ENCODE data around the gene PCDHA1. TPM values are rescaled to one million over a fixed set of nuclear protein-coding genes. Genes with fewer than 3 reads are reported as not detected.
"Not testable (repeated sequence)": the region's sequence is repeated elsewhere in the genome, so short reads cannot be mapped to it uniquely, and the experiment has no call there.

Gene PCDHA1
- 5.3 TPM for total RNA-seq (ENCODE audit: insufficient read depth, low replicate concordance)

GRCh38 chr5:140785905-140786686 is at the start of gene PCDHA1:
Gene PCDHA1 (plus strand): TSS chr5:140786140.
- no peak for DNase-seq (ENCODE audit: low spot score)

- DNase-seq (ENCODE audit: low spot score), result no peak
Observed at GRCh38 chr5:140737486-140737885, 48.5 kb upstream of the PCDHA1 start.

- DNase-seq (ENCODE audit: low spot score), result no peak
Observed at GRCh38 chr5:140741967-140742366, 44.0 kb upstream of the PCDHA1 start.

- no peak for DNase-seq (ENCODE audit: low spot score)
Observed at GRCh38 chr5:140753561-140753960, 32.4 kb upstream of the PCDHA1 start.

- no peak for DNase-seq (ENCODE audit: low spot score)
Observed at GRCh38 chr5:140764177-140764973, 21.6 kb upstream of the PCDHA1 start.

- DNase-seq (ENCODE audit: low spot score), result no peak
Observed at GRCh38 chr5:140767444-140767843, 18.5 kb upstream of the PCDHA1 start.

- DNase-seq (ENCODE audit: low spot score), result no peak
Observed at GRCh38 chr5:140780512-140780911, 5.4 kb upstream of the PCDHA1 start.

GRCh38 chr5:140787422-140787821 is 1.5 kb downstream of the PCDHA1 start:
- DNase-seq (ENCODE audit: low spot score), result not testable (repeated sequence)

- not testable (repeated sequence) for DNase-seq (ENCODE audit: low spot score)
Observed at GRCh38 chr5:140787849-140788504, 2.0 kb downstream of the PCDHA1 start.

GRCh38 chr5:140791089-140791488 is 5.1 kb downstream of the PCDHA1 start:
- DNase-seq (ENCODE audit: low spot score), result no peak

GRCh38 chr5:140794595-140795258 is 8.8 kb downstream of the PCDHA1 start, which contains the start of gene PCDHA2:
Gene PCDHA2 (plus strand): TSS chr5:140794852.
- no peak for DNase-seq (ENCODE audit: low spot score)

GRCh38 chr5:140795259-140795641 is 9.3 kb downstream of the PCDHA1 start:
- DNase-seq (ENCODE audit: low spot score), result no peak

- not testable (repeated sequence) for DNase-seq (ENCODE audit: low spot score)
Observed at GRCh38 chr5:140796072-140796717, 10.3 kb downstream of the PCDHA1 start.

- no peak for DNase-seq (ENCODE audit: low spot score)
Observed at GRCh38 chr5:140796718-140797095, 10.8 kb downstream of the PCDHA1 start.

GRCh38 chr5:140800816-140801493 is 15.0 kb downstream of the PCDHA1 start, which contains the start of gene PCDHA3:
Gene PCDHA3 (plus strand): TSS chr5:140801057.
- no peak for DNase-seq (ENCODE audit: low spot score)

- no peak for DNase-seq (ENCODE audit: low spot score)
Observed at GRCh38 chr5:140801494-140801841, 15.5 kb downstream of the PCDHA1 start.

GRCh38 chr5:140802381-140802780 is 16.4 kb downstream of the PCDHA1 start:
- DNase-seq (ENCODE audit: low spot score), result not testable (repeated sequence)

- no peak for DNase-seq (ENCODE audit: low spot score)
Observed at GRCh38 chr5:140802781-140803271, 16.9 kb downstream of the PCDHA1 start.

- DNase-seq (ENCODE audit: low spot score), result no peak
Observed at GRCh38 chr5:140806834-140807775, 21.2 kb downstream of the PCDHA1 start, which contains the start of gene PCDHA4. Gene PCDHA4 (plus strand): TSS chr5:140807068.
